ENCODE measurements around the gene MCM3.
A peak's percentile ranks its signal among the peaks of the same experiment; 100 is the strongest.

The MCM3 gene

DNA sequence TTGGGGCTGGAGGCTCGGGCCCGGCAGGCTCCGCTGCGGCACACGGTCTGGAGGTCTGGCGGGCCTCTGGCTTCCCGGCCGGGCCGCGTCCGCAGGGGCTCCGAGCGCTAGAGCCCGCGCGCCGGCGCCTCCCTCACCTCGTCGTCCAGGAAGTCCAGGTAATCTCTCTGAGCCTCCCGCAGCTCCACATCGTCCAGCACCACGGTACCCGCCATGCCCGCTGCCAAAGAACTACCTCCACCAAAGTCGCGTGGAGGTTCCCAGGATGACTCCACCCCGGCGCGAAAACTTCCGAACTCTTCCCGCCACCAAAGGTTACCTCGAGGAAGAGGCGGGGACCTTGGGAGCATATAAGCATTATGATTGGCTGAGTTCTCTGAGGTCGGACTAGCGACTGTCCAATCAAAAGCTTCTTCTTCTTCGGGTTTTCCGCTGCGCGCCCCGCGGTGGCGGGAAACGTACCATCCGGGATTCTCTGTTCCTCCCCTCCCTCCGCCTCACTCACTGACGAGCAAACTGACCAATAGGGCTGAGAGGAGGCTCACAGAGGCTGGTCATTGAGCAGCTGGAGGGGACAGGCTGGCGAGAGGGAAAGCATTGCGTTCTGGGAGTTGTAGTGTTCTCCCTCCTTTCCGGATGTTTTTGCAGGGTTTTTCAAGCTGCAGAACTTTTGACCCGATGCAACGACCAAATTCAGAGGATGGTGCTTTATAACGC lies at the start of gene MCM3:
Gene MCM3 (minus strand): TSS at position 283 of the 717 bp plus-strand sequence. CDS start 68 bp downstream, at position 215.
- Histone ChIP-seq H3K36me3 (ENCODE audit: insufficient read depth) (peaks cover 24% of the 10 kb centered on the region; the same call in 1 of the 2 replicates), H3K79me2 (ENCODE audit: insufficient read depth, low read depth) (peaks cover 50% of the 10 kb centered on the region), H3K4me1 (ENCODE audit: low read depth, poor library complexity, severe bottlenecking) (peaks cover 54% of the 10 kb centered on the region), H4K20me1 (ENCODE audit: insufficient read depth) (0 out of 2 replicates have a peak, but pooled peaks cover 7% of the 10 kb centered on the region), H3K4me3 (IDR thresholded peaks at IDR 0.05; ENCODE audit: insufficient read depth, low read depth, low read length) (no peak within 1 kb of the TSS), H2AFZ (ENCODE audit: low read depth) (peak within 1 kb of the TSS; percentile 67), H3K27me3 (ENCODE audit: insufficient read depth, low read depth) (no peaks in the 10 kb centered on the region), H3K9ac (peak within 1 kb of the TSS; percentile 82), H3K27ac (peak within 1 kb of the TSS; percentile 66), H3K4me2 (peak within 1 kb of the TSS; percentile 90)
- no peak; the same call in 1 of the 2 replicates for TF ChIP-seq CTCF (conservative IDR thresholded peaks at IDR 0.05; ENCODE audit: low read depth, low read length)

- Histone ChIP-seq H3K27me3 (ENCODE audit: insufficient read depth, low read depth) (no peaks in the 10 kb centered on the region), H3K27ac (peak overlapping the region; percentile 4; the same call in 1 of the 2 replicates), H4K20me1 (ENCODE audit: insufficient read depth) (no peaks in the 10 kb centered on the region), H3K36me3 (ENCODE audit: insufficient read depth) (no peaks in the 10 kb centered on the region), H2AFZ (ENCODE audit: low read depth) (peak overlapping the region; percentile 25; the same call in 1 of the 2 replicates), H3K4me2 (peak overlapping the region; percentile 41), H3K79me2 (ENCODE audit: insufficient read depth, low read depth) (no peaks in the 10 kb centered on the region), H3K4me3 (IDR thresholded peaks at IDR 0.05; ENCODE audit: insufficient read depth, low read depth, low read length) (no peak overlapping the region), H3K9ac (no peak overlapping the region), H3K4me1 (ENCODE audit: low read depth, poor library complexity, severe bottlenecking) (peaks cover 62% of the 10 kb centered on the region)
- no peak for TF ChIP-seq CTCF (conservative IDR thresholded peaks at IDR 0.05; ENCODE audit: low read depth, low read length)
These were observed 49.3 kb upstream of the MCM3 start for GRCh38 chr6:52333840-52334200.

- Histone ChIP-seq H3K27me3 (ENCODE audit: insufficient read depth, low read depth) (no peaks in the 10 kb centered on the region), H2AFZ (ENCODE audit: low read depth) (peak overlapping the region; percentile 39; the same call in 1 of the 2 replicates), H3K79me2 (ENCODE audit: insufficient read depth, low read depth) (no peaks in the 10 kb centered on the region), H3K9ac (no peak overlapping the region), H4K20me1 (ENCODE audit: insufficient read depth) (no peaks in the 10 kb centered on the region), H3K36me3 (ENCODE audit: insufficient read depth) (no peaks in the 10 kb centered on the region), H3K4me3 (IDR thresholded peaks at IDR 0.05; ENCODE audit: insufficient read depth, low read depth, low read length) (no peak overlapping the region), H3K4me1 (ENCODE audit: low read depth, poor library complexity, severe bottlenecking) (peaks cover 48% of the 10 kb centered on the region), H3K27ac (peak overlapping the region; percentile 46; the same call in 1 of the 2 replicates), H3K4me2 (peak overlapping the region; percentile 31; the same call in 1 of the 2 replicates)
- no peak for TF ChIP-seq CTCF (conservative IDR thresholded peaks at IDR 0.05; ENCODE audit: low read depth, low read length)
These were observed 47.4 kb upstream of the MCM3 start for GRCh38 chr6:52331793-52332457.

DNA sequence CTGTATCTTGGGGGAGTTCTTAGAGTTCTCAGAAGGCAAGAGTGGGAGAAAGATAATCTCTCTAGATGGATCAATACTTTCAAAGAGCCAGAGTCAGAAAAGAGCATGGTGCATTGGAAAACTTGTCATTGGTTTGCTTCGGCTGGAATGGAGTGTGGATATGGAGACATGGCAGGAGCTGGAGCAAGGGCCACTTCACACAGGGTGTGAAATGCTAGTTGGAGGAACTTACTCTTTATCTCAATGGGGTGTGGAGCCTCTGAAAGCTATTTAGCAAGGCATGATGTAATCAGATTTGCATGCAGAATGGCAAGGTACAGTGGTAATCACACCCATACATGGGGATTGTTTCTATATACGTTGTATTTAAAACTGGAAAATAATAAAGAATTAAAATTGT lies 45.9 kb upstream of the MCM3 start:
- Histone ChIP-seq H3K27ac (no peak overlapping the region), H3K4me1 (ENCODE audit: low read depth, poor library complexity, severe bottlenecking) (peaks cover 35% of the 10 kb centered on the region), H3K79me2 (ENCODE audit: insufficient read depth, low read depth) (no peaks in the 10 kb centered on the region), H3K4me2 (no peak overlapping the region), H3K9ac (no peak overlapping the region), H2AFZ (ENCODE audit: low read depth) (no peak overlapping the region), H3K36me3 (ENCODE audit: insufficient read depth) (no peaks in the 10 kb centered on the region), H4K20me1 (ENCODE audit: insufficient read depth) (no peaks in the 10 kb centered on the region), H3K4me3 (IDR thresholded peaks at IDR 0.05; ENCODE audit: insufficient read depth, low read depth, low read length) (no peak overlapping the region), H3K27me3 (ENCODE audit: insufficient read depth, low read depth) (no peaks in the 10 kb centered on the region)
- no peak for TF ChIP-seq CTCF (conservative IDR thresholded peaks at IDR 0.05; ENCODE audit: low read depth, low read length)

Measured in KMS-11 (cell line).